HL-60 (cell line): ENCODE data around the gene RANBP3.

Experiments
- DNase-seq, 2 experiments: peaks; one replicate each; pipeline ENCODE4 v3.0.0-alpha.2; 2010 to 2020; ENCODE audit warnings: low read depth in 1 of 2, low spot score in 1 of 2
- H3K27ac ChIP-seq: fragments of 250-450 bp; sonication (Bioruptor Pico); replicated peaks from 2 replicates; pipeline ENCODE4 v1.5.1; 2020; ENCODE audit warnings: mild to moderate bottlenecking, moderate library complexity
- H3K27me3 ChIP-seq: fragments of 250-450 bp; sonication (Bioruptor Pico); 2 replicates; pipeline ENCODE4 v1.5.1; 2021; ENCODE audit warnings: mild to moderate bottlenecking, moderate library complexity; ENCODE audit not compliant: insufficient read depth, poor library complexity, severe bottlenecking
- H3K4me3 ChIP-seq: replicated peaks from 2 replicates; pipeline ENCODE4 v1.5.1; 2011; ENCODE audit warnings: mild to moderate bottlenecking, control low read depth, low read length; ENCODE audit not compliant: insufficient read depth
- CTCF ChIP-seq: IDR thresholded peaks from one replicate; pipeline ENCODE4 v1.5.1; 2011; ENCODE audit warnings: low read length, control low read depth, inconsistent platforms; ENCODE audit not compliant: insufficient read depth
- GABPA ChIP-seq: IDR thresholded peaks from 2 replicates; pipeline ENCODE4 v1.6.1; 2012; ENCODE audit warnings: low read depth
- POLR2AphosphoS5 ChIP-seq: IDR thresholded peaks from 2 replicates; pipeline ENCODE4 v1.6.1; 2012; ENCODE audit warnings: low read depth
- REST ChIP-seq: IDR thresholded peaks from 2 replicates; pipeline ENCODE4 v1.6.1; 2012; ENCODE audit warnings: low read depth; ENCODE audit not compliant: insufficient replicate concordance
- SPI1 ChIP-seq: IDR thresholded peaks from 2 replicates; pipeline ENCODE4 v1.6.1; 2012; ENCODE audit warnings: low read depth, mild to moderate bottlenecking, borderline replicate concordance

The RANBP3 gene

GRCh38 chr19:6005321-6006069 lies 27.6 kb upstream of the RANBP3 start:
- H3K4me3 ChIP-seq = no peak overlapping the region
- no peaks in the 10 kb centered on the region for H3K27me3 ChIP-seq
- DNase-seq = no peak

DNA sequence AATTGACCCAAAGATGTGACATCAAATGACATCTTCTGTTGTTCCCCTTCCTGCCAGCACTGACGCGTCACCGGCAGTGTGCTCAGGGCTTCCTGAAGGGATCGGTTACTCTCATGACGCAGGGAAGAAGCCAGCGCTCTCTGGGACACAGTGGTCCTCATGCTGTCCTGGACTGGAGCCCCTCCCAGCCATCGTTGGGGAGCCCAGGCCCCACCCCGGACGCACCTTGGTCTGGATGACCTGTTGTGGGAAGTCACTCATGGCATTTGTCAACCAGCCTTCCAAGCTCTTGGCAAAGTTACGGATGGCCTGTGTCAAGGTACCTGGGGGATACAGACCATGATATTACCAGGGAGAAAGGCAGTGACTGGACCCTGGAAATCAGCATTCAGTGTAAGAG lies 26.0 kb upstream of the RANBP3 start:
- no peak for TF ChIP-seq GABPA
- TF ChIP-seq CTCF = no peak
- no peak for TF ChIP-seq POLR2AphosphoS5
- no peak for TF ChIP-seq REST
- TF ChIP-seq SPI1 = no peak

More at GRCh38 chr19:6005321-6006069, 27.6 kb upstream of the RANBP3 start:
- no peak for TF ChIP-seq GABPA
- no peak for TF ChIP-seq SPI1
- TF ChIP-seq REST = no peak
- TF ChIP-seq CTCF = no peak
- no peak for TF ChIP-seq POLR2AphosphoS5
- H3K27ac ChIP-seq = no peak overlapping the region

GRCh38 chr19:6002591-6002990 lies 24.7 kb upstream of the RANBP3 start:
- H3K4me3 ChIP-seq = no peak overlapping the region
- no peak for TF ChIP-seq GABPA
- no peak for TF ChIP-seq SPI1
- no peak for TF ChIP-seq POLR2AphosphoS5
- no peak for TF ChIP-seq CTCF
- no peak for TF ChIP-seq REST
- no peak for DNase-seq

More for the DNA sequence above, 26.0 kb upstream of the RANBP3 start:
- no peaks in the 10 kb centered on the region for H3K27me3 ChIP-seq
- H3K27ac ChIP-seq = no peak overlapping the region
- no peak for DNase-seq
- no peak overlapping the region for H3K4me3 ChIP-seq

More at GRCh38 chr19:6002591-6002990, 24.7 kb upstream of the RANBP3 start:
- Histone ChIP-seq H3K27me3 (no peaks in the 10 kb centered on the region), H3K27ac (no peak overlapping the region)
